Lung (tissue), 12 donors: ENCODE measurements around the gene KLHL6. TPM values are rescaled to one million over a fixed set of nuclear protein-coding genes. Genes with fewer than 3 reads are reported as not detected.

Experiments used
- ATAC-seq: fragments of 200-7000 bp; cut with Tn5 transposase; one replicate; pipeline ENCODE4 v1.9.1; 2020; ENCODE audit warnings: moderate number of reproducible peaks; ENCODE audit not compliant: insufficient read depth, low FRiP score
- DNase-seq, 3 donors: peaks; one replicate each; pipeline ENCODE4 v3.0.0-alpha.2; 2013 to 2017
- H3K27ac ChIP-seq, 2 donors: one replicate each; pipeline ENCODE4 v1.5.1; 2013; ENCODE audit warnings: mild to moderate bottlenecking in 2 of 2, moderate library complexity in 2 of 2, control low read depth in 1 of 2, inconsistent platforms in 1 of 2, low read depth in 1 of 2, low read length in 1 of 2
- H3K27me3 ChIP-seq, 3 donors: one replicate each; pipeline ENCODE4 v1.5.1; 2013; ENCODE audit warnings: low read length in 2 of 3; ENCODE audit not compliant: control insufficient read depth in 3 of 3, insufficient read depth in 3 of 3
- H3K36me3 ChIP-seq, 4 donors: one replicate each; pipeline ENCODE4 v1.5.1; 2013; ENCODE audit warnings: low read length in 4 of 4, mild to moderate bottlenecking in 1 of 4, moderate library complexity in 1 of 4; ENCODE audit not compliant: control insufficient read depth in 4 of 4, insufficient read depth in 4 of 4
- H3K4me1 ChIP-seq, 5 donors: one replicate each; pipeline ENCODE4 v1.5.1; 2013; ENCODE audit warnings: low read length in 5 of 5, mild to moderate bottlenecking in 2 of 5, moderate library complexity in 1 of 5; ENCODE audit not compliant: control insufficient read depth in 5 of 5, insufficient read depth in 5 of 5
- H3K4me3 ChIP-seq: one replicate; pipeline ENCODE4 v1.5.1; 2013; ENCODE audit warnings: mild to moderate bottlenecking, control low read depth, moderate library complexity
- H3K9ac ChIP-seq, 2 donors: one replicate each; pipeline ENCODE4 v1.5.1; 2013; ENCODE audit warnings: low read length in 2 of 2, control low read depth in 1 of 2; ENCODE audit not compliant: insufficient read depth in 1 of 2
- H3K9me3 ChIP-seq, 4 donors: one replicate each; pipeline ENCODE4 v1.5.1; 2013; ENCODE audit warnings: low read length in 3 of 4, mild to moderate bottlenecking in 1 of 4, moderate library complexity in 1 of 4; ENCODE audit not compliant: control insufficient read depth in 4 of 4, insufficient read depth in 3 of 4
- CTCF ChIP-seq: IDR thresholded peaks from 2 replicates; pipeline ENCODE4 v1.5.1; 2012; ENCODE audit warnings: mild to moderate bottlenecking; ENCODE audit errors: control extremely low read depth, extremely low read depth
- WGBS, 2 donors: extraction: QIAGEN DNeasy Blood & Tissue Kit; methylation state at CpG; one replicate each; pipeline ENCODE4 v1.1.7; 2013; 5-methylcytosine and 5-hydroxymethylcytosine counted together
- polyA plus RNA-seq, 2 donors: library from polyadenylated mRNA; stranded (reverse); fragments of 200-250 nt; gene quantifications; one replicate each; pipeline ENCODE4 v1.2.1, GENCODE V29; 2013
- total RNA-seq, 2 donors: library from RNA; depleted of rRNA in 1 of 2; stranded (reverse); fragments of >200 nt in 1 of 2; gene quantifications; one replicate each; pipeline ENCODE4 v1.2.1, GENCODE V29; 2014 to 2021
- donor health status: control.
- donor health status: control.
- donor health status: Bipolar disorder and iron deficiency.
- donor health status: healthy.
- donor health status: DM: yes; HTN: yes; CAD: no.

KLHL6 gene
- total and polyA plus RNA-seq, 4 donors, result 3.4 to 18.0 (median 14.1) TPM

GRCh38 chr3:183464480-183464879 lies 91.0 kb downstream of the KLHL6 start:
- H3K9me3 ChIP-seq, result no peaks in the 10 kb centered on the region
- WGBS, 2 donors, result 70 to 87% methylated on average over 2 of the region's 2 CpGs
- ATAC-seq, result no peak
- H3K27ac ChIP-seq, result no peak overlapping the region
- no peaks in the 10 kb centered on the region for H3K36me3 ChIP-seq
- no peaks in the 10 kb centered on the region for H3K27me3 ChIP-seq
- TF ChIP-seq CTCF, result no peak
- no peak overlapping the region for H3K9ac ChIP-seq
- no peak for DNase-seq
- no peak overlapping the region for H3K4me3 ChIP-seq
- H3K4me1 ChIP-seq, result no peaks in the 10 kb centered on the region

- no peak for TF ChIP-seq CTCF
- 89 to 90% methylated on average over 7 of the region's 7 CpGs for WGBS, 2 donors
- ATAC-seq (no peak), DNase-seq (no peak)
- no peak overlapping the region for H3K4me3 ChIP-seq
- peaks cover 0 to 3% (median 1%) of the 10 kb centered on the region in 4 donors for H3K36me3 ChIP-seq
- H3K27me3 ChIP-seq, result no peaks in the 10 kb centered on the region
- no peak overlapping the region for H3K9ac ChIP-seq
- H3K9me3 ChIP-seq, result no peaks in the 10 kb centered on the region
- H3K27ac ChIP-seq, result no peak overlapping the region
- no peaks in the 10 kb centered on the region for H3K4me1 ChIP-seq
These were observed 95.1 kb downstream of the KLHL6 start for GRCh38 chr3:183460081-183461055.

GRCh38 chr3:183455089-183455488 lies 100.4 kb downstream of the KLHL6 start:
- H3K4me3 ChIP-seq, result no peak overlapping the region
- peaks cover 0 to 3% (median 0%) of the 10 kb centered on the region in 5 donors for H3K4me1 ChIP-seq
- DNase-seq (no peak), ATAC-seq (no peak)
- no peaks in the 10 kb centered on the region for H3K27me3 ChIP-seq
- no peak overlapping the region for H3K27ac ChIP-seq
- 65 to 86% methylated on average over 5 of the region's 5 CpGs for WGBS, 2 donors
- H3K9me3 ChIP-seq, result no peaks in the 10 kb centered on the region
- no peak overlapping the region for H3K9ac ChIP-seq
- no peak for TF ChIP-seq CTCF
- peaks cover 2 to 13% (median 6%) of the 10 kb centered on the region in 4 donors for H3K36me3 ChIP-seq
